NCI-H146 treated with DMSO at 0.1 percent for 48 hours (cell line): Measurements from ENCODE around the gene SAMHD1.
A peak's percentile ranks its signal among the peaks of the same experiment; 100 is the strongest.
"Not testable (repeated sequence)": the region's sequence is repeated elsewhere in the genome, so short reads cannot be mapped to it uniquely, and the experiment has no call there.

Source experiments
- DNase-seq: peaks from one replicate; lab custom pipeline; 2025; ENCODE audit not compliant: unreplicated experiment; lab: John Stamatoyannopoulos, UW

SAMHD1 gene

DNA sequence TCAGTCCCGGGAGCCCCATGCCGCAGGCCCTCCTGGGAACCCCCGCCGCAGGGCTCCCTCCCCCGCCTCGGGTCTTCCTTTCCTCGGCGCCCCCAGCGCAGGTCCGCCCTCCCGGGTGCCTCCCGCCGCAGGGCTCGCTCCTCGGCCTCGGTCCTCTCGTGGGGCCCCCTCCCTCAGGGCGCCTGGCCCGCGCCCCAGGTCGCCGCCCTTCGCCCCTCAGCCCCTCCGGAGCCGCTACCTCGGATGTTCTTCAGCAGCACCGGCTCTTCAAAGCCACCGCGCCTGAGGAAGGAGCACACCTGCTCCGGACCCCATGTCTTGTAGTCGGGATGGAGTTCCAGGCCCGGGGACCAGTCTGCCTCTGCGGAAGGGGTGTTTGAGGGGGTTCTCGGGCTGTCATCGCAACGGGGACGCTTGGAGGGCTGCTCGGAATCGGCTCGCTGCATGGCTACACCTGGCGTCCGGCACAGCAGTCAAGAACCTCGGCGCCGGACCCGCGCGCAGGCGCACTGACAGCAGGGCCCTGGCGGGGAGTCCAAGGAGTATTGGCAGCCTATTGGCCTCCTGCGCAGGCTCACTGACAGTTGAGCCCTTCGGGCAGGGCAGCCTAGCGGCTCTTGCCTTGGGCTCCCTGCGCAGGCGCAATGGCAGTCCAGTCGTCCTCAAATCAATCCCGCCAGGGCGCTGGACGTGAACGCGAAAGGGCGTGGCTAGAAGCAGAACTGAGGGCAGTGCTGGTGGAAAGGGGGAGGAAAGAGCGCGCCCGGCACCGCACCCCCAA lies at the start of gene SAMHD1:
Gene SAMHD1 (minus strand): TSS at position 511 of the 781 bp plus-strand sequence. CDS start 65 bp downstream, at position 446.
- peak; percentile 96 for DNase-seq

DNA sequence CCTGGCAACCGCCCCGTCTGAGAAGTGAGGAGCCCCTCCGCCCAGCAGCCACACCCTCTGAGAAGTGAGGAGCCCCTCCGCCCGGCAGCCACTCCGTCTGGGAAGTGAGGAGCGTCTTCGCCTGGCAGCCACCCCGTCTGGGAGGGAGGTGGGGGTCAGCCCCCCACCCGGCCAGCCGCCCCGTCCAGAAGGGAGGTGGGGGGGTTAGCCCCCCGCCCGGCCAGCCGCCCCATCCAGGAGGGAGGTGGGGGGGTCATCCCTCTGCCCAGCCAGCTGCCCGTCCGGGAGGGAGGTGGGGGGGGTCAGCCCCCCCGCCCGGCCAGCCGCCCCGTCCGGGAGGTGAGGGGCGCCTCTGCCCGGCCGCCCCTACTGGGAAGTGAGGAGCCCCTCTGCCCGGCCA lies 48.7 kb upstream of the SAMHD1 start:
- DNase-seq = not testable (repeated sequence)

DNA sequence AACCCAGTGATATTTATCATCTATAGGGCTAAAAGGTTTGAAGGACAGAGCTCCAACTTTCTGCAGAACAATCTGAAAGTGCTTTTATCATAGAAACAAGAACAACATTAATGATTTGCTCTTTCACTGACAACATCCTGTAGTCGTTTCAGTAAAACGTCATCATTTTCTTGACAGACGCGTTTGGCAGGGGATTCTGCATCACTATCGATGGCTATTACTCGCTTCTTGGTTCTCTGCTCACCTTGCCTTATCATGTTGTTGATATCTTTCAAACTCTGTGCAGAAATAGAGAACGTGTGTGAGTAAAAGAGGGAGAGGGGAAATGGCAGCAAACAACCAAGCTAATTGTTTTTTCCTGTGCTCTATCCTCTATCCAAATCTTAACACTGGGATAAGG lies 47.1 kb upstream of the SAMHD1 start:
- DNase-seq = no peak

DNA sequence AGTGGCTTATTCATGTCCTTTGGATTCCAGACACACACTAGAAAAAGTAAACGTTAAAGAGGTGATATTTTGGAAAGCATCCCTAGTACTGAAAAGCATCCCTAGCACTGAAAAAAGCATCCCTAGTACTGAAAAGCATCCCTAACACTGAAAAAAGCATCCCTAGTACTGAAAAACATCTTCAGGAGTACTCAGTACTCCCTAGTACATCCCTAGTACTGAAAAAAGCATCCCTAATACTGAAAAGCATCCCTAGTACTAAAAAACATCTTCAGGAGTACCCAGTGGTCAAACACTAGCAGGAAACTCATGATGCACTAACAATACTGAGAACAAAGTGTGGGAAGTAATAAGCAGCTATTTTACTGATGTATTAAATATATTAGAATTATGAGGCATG lies 45.6 kb upstream of the SAMHD1 start:
- DNase-seq = no peak

- not testable (repeated sequence) for DNase-seq
Observed at GRCh38 chr20:36994221-36994620, 42.7 kb upstream of the SAMHD1 start.

GRCh38 chr20:36992802-36993334 lies 41.4 kb upstream of the SAMHD1 start:
- DNase-seq = no peak

- DNase-seq = no peak
Observed at GRCh38 chr20:36991703-36992102, 40.2 kb upstream of the SAMHD1 start.

DNA sequence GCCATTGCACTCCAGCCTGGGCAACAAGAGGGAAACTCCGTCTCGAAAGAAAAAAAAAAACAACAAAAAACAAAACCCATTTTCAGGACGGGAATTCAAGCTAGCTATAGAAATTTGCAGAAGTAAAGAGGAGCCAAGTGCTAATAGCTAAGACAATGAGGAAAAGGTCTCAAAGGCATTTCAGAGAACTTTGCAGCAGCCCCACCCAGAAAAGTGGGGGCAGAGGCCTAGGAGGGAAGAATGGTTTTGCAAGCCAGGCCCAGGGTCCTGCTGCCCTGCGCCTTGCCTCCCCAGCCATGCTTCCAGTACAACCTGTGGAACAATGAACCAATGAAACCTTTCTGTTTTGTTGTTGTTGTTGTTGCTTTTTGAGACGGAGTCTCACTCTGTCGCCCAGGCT lies 38.3 kb upstream of the SAMHD1 start:
- DNase-seq = no peak

DNA sequence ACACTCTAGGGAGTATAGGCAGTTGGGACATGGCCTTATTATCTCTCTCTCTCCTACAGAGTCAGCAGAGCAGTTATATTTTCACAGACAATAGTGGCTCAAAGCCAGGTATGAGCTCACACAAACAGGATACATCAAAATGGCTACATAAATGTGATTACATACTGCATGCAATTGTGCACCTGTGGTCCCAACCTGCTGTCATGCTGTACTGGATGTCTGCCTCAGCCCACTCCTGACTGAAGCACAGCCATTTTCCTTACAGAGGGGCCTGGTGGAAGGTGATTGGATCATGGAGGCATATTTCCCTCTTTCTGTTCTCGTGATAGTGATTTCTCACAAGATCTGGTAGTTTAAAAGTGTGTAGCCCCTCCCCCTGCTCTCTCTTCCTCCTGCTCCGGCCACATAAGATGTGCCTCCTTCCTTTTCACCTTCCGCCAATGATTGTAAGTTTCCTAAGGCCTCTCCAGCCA lies 37.0 kb upstream of the SAMHD1 start:
- no peak for DNase-seq

DNA sequence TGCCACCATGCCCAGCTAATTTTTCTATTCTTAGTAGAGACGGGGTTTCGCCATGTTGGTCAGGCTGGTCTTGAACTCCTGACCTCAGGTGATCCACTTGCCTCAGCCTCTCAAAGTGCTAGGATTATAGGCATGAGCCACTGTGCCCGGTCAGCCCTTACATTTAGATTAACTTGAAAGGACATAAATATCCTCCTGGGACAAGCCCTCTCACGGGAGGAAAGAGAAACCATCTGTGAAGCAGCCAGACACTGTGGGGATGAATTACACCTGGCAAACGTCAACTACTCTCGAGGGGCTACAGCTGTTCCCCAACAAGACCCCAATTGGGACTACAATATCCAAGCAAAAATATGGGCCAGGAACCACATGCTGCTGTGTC lies 32.7 kb upstream of the SAMHD1 start:
- no peak for DNase-seq

- no peak for DNase-seq
Observed at GRCh38 chr20:36975099-36975818, 23.8 kb upstream of the SAMHD1 start.

DNA sequence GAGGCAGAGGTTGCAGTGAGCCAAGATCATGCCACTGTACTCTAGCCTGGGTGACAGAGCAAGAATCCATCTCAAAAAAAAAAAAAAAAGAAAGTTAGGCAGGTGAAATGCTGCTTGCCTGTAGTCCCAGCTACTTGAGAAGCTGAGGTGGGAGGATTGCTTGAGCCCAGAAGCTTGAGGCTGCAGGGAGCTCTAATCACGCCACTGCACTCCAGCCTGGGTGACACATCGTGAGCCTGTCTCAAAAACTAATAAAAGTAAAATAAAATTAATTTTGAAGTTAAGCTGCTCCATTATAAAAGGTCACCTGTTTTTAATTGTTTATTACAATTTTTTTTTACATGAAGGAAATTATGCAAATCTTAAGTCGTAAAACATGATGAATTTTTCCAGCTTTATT lies 23.2 kb upstream of the SAMHD1 start:
- no peak for DNase-seq

GRCh38 chr20:36971103-36971502 lies 19.6 kb upstream of the SAMHD1 start:
- DNase-seq = no peak

GRCh38 chr20:36969478-36970186 lies 18.1 kb upstream of the SAMHD1 start:
- DNase-seq = no peak

DNA sequence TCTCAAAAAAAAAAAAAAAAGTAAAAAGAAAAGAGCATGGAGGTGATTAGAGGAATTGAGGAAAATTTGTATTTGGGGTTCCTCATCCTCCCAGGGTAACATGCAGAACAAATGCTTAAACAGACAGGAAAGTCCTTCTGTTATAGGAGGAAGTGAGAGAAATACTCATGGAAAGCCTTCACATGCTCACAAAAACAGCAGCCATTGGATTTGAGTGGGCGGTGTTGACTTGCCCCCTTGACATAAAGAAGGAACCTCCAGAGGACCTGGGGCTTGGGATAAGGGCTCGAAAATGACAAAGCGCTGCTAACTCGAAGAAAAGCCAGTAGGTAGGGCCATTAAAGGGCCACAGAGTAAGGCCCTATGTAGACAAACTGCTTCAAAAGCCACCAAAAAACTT lies 17.5 kb upstream of the SAMHD1 start:
- no peak for DNase-seq

- DNase-seq = no peak
Observed at GRCh38 chr20:36967636-36968035, 16.1 kb upstream of the SAMHD1 start.

DNA sequence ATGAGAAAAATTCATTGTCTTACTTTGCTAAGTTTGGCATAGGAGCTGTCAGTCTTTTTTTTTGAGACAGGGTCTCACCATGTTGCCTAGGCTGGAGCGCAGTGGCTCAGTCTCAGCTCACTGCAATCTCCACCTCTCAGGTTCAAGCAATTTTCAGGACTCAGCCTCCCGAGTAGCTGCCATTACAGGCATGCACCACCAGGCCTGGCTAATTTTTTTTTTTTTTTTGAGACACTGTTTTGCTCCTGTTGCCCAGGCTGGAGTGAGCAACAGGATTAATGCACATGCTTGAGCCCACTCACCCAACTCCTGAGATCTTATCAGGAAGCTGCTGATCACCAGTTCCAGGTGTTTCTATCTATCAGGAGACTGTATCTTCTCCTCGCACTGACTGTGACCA lies 15.5 kb upstream of the SAMHD1 start:
- not testable (repeated sequence) for DNase-seq

- not testable (repeated sequence) for DNase-seq
Observed at GRCh38 chr20:36962354-36962941, 10.9 kb upstream of the SAMHD1 start.

- DNase-seq = no peak
Observed at GRCh38 chr20:36959242-36959641, 7.7 kb upstream of the SAMHD1 start.

- DNase-seq = no peak
Observed at GRCh38 chr20:36957875-36958667, 6.6 kb upstream of the SAMHD1 start.
